Embryonic facial prominence (tissue), 1 donor: Measurements from ENCODE around the gene CGB1.

ENCODE experiments used
- DNase-seq: peaks from one replicate; pipeline ENCODE4 v3.0.0-alpha.2; 2016; ENCODE audit errors: extremely low spot score

CGB1 gene

GRCh38 chr19:48994035-48994386 is 42.7 kb downstream of the CGB1 start:
- no peak for DNase-seq

- DNase-seq = peak; percentile 97
Observed at GRCh38 chr19:48993175-48994034, 43.3 kb downstream of the CGB1 start, which contains the start of the genes GYS1 and RUVBL2. Gene GYS1 (minus strand): TSS chr19:48993309. CDS start chr19:48993112, 197 bp downstream. Gene RUVBL2 (plus strand): TSS chr19:48993887. CDS start chr19:48993912, 25 bp downstream.

- DNase-seq = no peak
Observed at GRCh38 chr19:48992581-48993174, 44.0 kb downstream of the CGB1 start.

- DNase-seq = no peak
Observed at GRCh38 chr19:48991873-48992580, 44.7 kb downstream of the CGB1 start.

- DNase-seq = no peak
Observed at GRCh38 chr19:48991011-48991609, 45.6 kb downstream of the CGB1 start.

GRCh38 chr19:48990400-48990799 is 46.3 kb downstream of the CGB1 start:
- no peak for DNase-seq

GRCh38 chr19:48989701-48990291 is 46.9 kb downstream of the CGB1 start:
- DNase-seq = no peak

- no peak for DNase-seq
Observed at GRCh38 chr19:48988860-48989259, 47.8 kb downstream of the CGB1 start.

GRCh38 chr19:48988286-48988685 is 48.4 kb downstream of the CGB1 start:
- DNase-seq = no peak

GRCh38 chr19:48987323-48987722 is 49.4 kb downstream of the CGB1 start:
- no peak for DNase-seq

GRCh38 chr19:48986211-48986610 is 50.5 kb downstream of the CGB1 start:
- DNase-seq = no peak

- DNase-seq = no peak
Observed at GRCh38 chr19:48985711-48986110, 51.0 kb downstream of the CGB1 start.
